Progenitor cell of endocrine pancreas (in vitro differentiated cells): Measurements from ENCODE around the gene POU6F2. TPM values are rescaled to one million over a fixed set of nuclear protein-coding genes. Genes with fewer than 3 reads are reported as not detected.
"Not testable (repeated sequence)": the region's sequence is repeated elsewhere in the genome, so short reads cannot be mapped to it uniquely, and the experiment has no call there.

ENCODE experiments used
- DNase-seq: peaks from one replicate; pipeline ENCODE4 v3.0.0; 2021; ENCODE audit warnings: low spot score; ENCODE audit not compliant: unreplicated experiment
- H3K27ac Mint-ChIP-seq: 2 replicates; pipeline ENCODE4 v1.8.0; 2021; ENCODE audit warnings: mild to moderate bottlenecking, moderate library complexity, mixed read lengths
- H3K27me3 Mint-ChIP-seq: 2 replicates; pipeline ENCODE4 v1.8.0; 2021; ENCODE audit warnings: mixed read lengths
- H3K36me3 Mint-ChIP-seq: 2 replicates; pipeline ENCODE4 v1.8.0; 2022; ENCODE audit warnings: mixed read lengths; ENCODE audit not compliant: insufficient read depth
- H3K4me1 Mint-ChIP-seq: 2 replicates; pipeline ENCODE4 v1.8.0; 2021; ENCODE audit warnings: low read depth, mixed read lengths
- H3K4me3 Mint-ChIP-seq: 2 replicates; pipeline ENCODE4 v1.8.0; 2021; ENCODE audit warnings: low read depth, mild to moderate bottlenecking, moderate library complexity, mixed read lengths
- H3K9me3 Mint-ChIP-seq: 2 replicates; pipeline ENCODE4 v1.8.0; 2021; ENCODE audit warnings: low read depth, mixed read lengths
- total RNA-seq: library from RNA; stranded (reverse); gene quantifications from 2 replicates; pipeline ENCODE4 v1.2.1, GENCODE V29; 2021
- TF ChIP-seq, protein P1 (sequence below): fragments of 200-600 bp; sonication (generic); IDR thresholded peaks from one replicate; pipeline ENCODE4 v1.5.0; 2021; ENCODE audit warnings: antibody characterized with exemption, mild to moderate bottlenecking; ENCODE audit not compliant: unreplicated experiment

The POU6F2 gene
- total RNA-seq, 1 donor from 2014 or later: 5.6 TPM

- DNase-seq: no peak
- no peaks in the 10 kb centered on the region for H3K36me3 Mint-ChIP-seq
- H3K27me3 Mint-ChIP-seq: no peaks in the 10 kb centered on the region
- TF ChIP-seq, protein P1, sequence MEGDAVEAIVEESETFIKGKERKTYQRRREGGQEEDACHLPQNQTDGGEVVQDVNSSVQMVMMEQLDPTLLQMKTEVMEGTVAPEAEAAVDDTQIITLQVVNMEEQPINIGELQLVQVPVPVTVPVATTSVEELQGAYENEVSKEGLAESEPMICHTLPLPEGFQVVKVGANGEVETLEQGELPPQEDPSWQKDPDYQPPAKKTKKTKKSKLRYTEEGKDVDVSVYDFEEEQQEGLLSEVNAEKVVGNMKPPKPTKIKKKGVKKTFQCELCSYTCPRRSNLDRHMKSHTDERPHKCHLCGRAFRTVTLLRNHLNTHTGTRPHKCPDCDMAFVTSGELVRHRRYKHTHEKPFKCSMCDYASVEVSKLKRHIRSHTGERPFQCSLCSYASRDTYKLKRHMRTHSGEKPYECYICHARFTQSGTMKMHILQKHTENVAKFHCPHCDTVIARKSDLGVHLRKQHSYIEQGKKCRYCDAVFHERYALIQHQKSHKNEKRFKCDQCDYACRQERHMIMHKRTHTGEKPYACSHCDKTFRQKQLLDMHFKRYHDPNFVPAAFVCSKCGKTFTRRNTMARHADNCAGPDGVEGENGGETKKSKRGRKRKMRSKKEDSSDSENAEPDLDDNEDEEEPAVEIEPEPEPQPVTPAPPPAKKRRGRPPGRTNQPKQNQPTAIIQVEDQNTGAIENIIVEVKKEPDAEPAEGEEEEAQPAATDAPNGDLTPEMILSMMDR: no peak
- peaks cover 5% of the 10 kb centered on the region for H3K9me3 Mint-ChIP-seq
- H3K4me3 Mint-ChIP-seq: no peak overlapping the region
- H3K4me1 Mint-ChIP-seq: no peaks in the 10 kb centered on the region
- no peak overlapping the region for H3K27ac Mint-ChIP-seq
Measured at GRCh38 chr7:38942431-38943051, 35.2 kb upstream of the POU6F2 start.

DNA sequence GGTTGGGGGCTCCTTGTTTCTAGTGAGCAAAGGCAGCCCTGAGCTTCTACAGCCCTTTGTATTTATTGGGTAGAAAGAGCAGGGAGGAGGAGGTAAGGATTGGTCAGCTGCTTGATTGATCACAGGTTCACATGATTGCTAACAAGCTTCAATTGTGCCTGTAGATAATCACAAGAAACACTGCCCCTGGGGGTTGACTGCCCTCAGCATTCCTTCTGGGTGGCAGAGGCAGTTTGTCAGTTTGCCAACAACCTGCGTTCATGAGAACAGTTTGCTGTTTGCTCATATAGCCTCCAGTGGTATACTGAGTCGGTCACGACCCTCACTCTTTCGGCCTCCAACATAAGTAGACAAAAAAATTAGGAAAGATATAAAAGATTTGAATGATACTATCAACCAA is 30.2 kb upstream of the POU6F2 start:
- not testable (repeated sequence) for DNase-seq, H3K27me3 Mint-ChIP-seq, H3K4me3 Mint-ChIP-seq, H3K36me3 Mint-ChIP-seq, H3K27ac Mint-ChIP-seq, H3K4me1 Mint-ChIP-seq
- peaks cover 11% of the 10 kb centered on the region for H3K9me3 Mint-ChIP-seq

GRCh38 chr7:38950309-38950708 is 27.4 kb upstream of the POU6F2 start:
- Mint-ChIP-seq H3K36me3 (no peaks in the 10 kb centered on the region), H3K4me1 (peaks cover 11% of the 10 kb centered on the region), H3K27me3 (no peaks in the 10 kb centered on the region), H3K9me3 (peaks cover 11% of the 10 kb centered on the region), H3K27ac (no peak overlapping the region), H3K4me3 (no peak overlapping the region)
- TF ChIP-seq, protein P1: no peak
- DNase-seq: no peak

GRCh38 chr7:38951213-38951612 is 26.5 kb upstream of the POU6F2 start:
- H3K9me3 Mint-ChIP-seq: peaks cover 11% of the 10 kb centered on the region
- peaks cover 11% of the 10 kb centered on the region for H3K4me1 Mint-ChIP-seq
- H3K36me3 Mint-ChIP-seq: no peaks in the 10 kb centered on the region
- TF ChIP-seq, protein P1: no peak
- H3K4me3 Mint-ChIP-seq: no peak overlapping the region
- no peak for DNase-seq
- H3K27ac Mint-ChIP-seq: no peak overlapping the region
- no peaks in the 10 kb centered on the region for H3K27me3 Mint-ChIP-seq

DNA sequence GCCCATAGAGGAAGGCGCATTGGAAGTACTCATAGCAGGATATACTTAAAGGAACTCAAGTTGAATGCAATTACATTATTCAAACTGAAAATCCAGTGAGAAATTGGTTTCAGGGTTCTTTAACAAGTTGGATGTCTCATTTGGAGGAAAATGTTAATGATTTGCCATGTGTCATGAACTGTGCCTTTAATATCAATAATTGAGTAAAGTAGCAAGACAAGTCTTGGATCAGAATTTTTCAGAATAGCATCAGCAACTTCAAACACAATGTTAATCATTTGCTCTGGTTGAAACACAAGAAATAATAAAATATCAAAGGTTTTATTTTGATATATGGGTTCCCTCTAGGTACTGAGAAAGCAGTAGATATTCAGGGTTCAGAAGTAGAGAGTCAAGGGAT is 24.5 kb upstream of the POU6F2 start:
- Mint-ChIP-seq H3K9me3 (no peaks in the 10 kb centered on the region), H3K4me1 (peaks cover 11% of the 10 kb centered on the region), H3K4me3 (no peak overlapping the region), H3K27ac (no peak overlapping the region), H3K27me3 (no peaks in the 10 kb centered on the region), H3K36me3 (no peaks in the 10 kb centered on the region)
- TF ChIP-seq, protein P1: no peak
- DNase-seq: no peak

GRCh38 chr7:38953971-38954370 is 23.7 kb upstream of the POU6F2 start:
- H3K4me3 Mint-ChIP-seq: no peak overlapping the region
- H3K27me3 Mint-ChIP-seq: no peaks in the 10 kb centered on the region
- no peak for DNase-seq
- no peaks in the 10 kb centered on the region for H3K36me3 Mint-ChIP-seq
- no peak overlapping the region for H3K27ac Mint-ChIP-seq
- TF ChIP-seq, protein P1: no peak
- H3K9me3 Mint-ChIP-seq: no peaks in the 10 kb centered on the region
- peaks cover 11% of the 10 kb centered on the region for H3K4me1 Mint-ChIP-seq
